ENCODE measurements around the gene CPSF2. TPM values are rescaled to one million over a fixed set of nuclear protein-coding genes. Genes with fewer than 3 reads are reported as not detected.

CPSF2 gene
- total RNA-seq, 4 donors from 2014 or later = 19.1 to 33.5 (median 32.6) TPM

- DNase-seq (ENCODE audit: low spot score in 2 of 2) = no peak
- intact Hi-C loops (cut with DNase I; ENCODE audit: low total_unique reads) = no loop called here
- no peak overlapping the region for H3K4me3 ChIP-seq (ENCODE audit: low read depth, poor library complexity, severe bottlenecking)
- TF ChIP-seq, protein P1, sequence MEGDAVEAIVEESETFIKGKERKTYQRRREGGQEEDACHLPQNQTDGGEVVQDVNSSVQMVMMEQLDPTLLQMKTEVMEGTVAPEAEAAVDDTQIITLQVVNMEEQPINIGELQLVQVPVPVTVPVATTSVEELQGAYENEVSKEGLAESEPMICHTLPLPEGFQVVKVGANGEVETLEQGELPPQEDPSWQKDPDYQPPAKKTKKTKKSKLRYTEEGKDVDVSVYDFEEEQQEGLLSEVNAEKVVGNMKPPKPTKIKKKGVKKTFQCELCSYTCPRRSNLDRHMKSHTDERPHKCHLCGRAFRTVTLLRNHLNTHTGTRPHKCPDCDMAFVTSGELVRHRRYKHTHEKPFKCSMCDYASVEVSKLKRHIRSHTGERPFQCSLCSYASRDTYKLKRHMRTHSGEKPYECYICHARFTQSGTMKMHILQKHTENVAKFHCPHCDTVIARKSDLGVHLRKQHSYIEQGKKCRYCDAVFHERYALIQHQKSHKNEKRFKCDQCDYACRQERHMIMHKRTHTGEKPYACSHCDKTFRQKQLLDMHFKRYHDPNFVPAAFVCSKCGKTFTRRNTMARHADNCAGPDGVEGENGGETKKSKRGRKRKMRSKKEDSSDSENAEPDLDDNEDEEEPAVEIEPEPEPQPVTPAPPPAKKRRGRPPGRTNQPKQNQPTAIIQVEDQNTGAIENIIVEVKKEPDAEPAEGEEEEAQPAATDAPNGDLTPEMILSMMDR (IDR thresholded peaks at IDR 0.05) = no peak
- WGBS, 2 donors = 70 to 71% methylated on average over 4 of the region's 4 CpGs
Observed at GRCh38 chr14:92143309-92143708, 21.5 kb downstream of the CPSF2 start.

DNA sequence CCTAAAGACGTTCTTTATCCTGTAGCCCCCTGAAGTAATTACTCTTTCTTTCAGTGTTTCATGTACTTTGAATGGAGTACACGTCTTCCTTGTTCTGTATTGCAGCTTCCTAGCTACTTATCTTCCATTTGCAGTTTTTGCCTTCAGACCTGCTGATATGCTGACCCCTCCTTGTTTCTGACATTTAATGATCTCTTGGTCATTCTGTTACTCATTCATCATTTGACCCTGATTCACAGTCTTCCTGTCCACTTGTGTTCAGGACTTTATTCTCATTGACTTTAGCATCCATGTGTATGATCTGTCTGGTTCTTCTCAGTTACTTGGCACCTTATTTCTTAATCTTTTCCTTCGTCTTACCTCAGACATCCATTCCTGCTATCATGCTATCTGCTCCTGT lies 22.2 kb downstream of the CPSF2 start:
- 80 to 84% methylated on average over 3 of the region's 3 CpGs for WGBS, 2 donors
- intact Hi-C loops (cut with DNase I; ENCODE audit: low total_unique reads) = no loop called here
- no peak overlapping the region for H3K4me3 ChIP-seq (ENCODE audit: low read depth, poor library complexity, severe bottlenecking)
- DNase-seq (ENCODE audit: low spot score in 2 of 2) = no peak
- TF ChIP-seq, protein P1 (IDR thresholded peaks at IDR 0.05) = no peak
- no peak for TF ChIP-seq POLR2A (IDR thresholded peaks at IDR 0.05)

DNA sequence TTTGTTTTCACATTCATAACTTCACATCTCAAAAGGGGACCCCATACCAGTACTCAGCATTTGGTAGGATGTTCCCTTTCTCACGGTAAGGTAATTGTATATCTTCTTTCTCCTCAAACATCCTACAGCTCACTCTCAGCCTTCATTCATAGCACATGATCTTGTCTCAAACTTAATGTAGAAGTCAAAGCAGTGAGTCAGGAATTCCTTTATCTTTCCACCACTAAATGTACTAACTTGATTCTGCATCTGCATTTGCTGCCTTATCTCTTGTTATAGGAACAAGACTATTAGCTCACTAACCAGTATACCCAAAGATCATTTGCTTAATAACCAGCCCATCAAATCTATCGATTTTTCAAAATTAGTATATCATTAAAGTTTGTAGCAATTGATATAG lies 22.9 kb downstream of the CPSF2 start:
- intact Hi-C loops (cut with DNase I; ENCODE audit: low total_unique reads) = no loop called here
- no peak for DNase-seq (ENCODE audit: low spot score in 2 of 2)
- 84 to 90% methylated on average over 2 of the region's 2 CpGs for WGBS, 2 donors
- no peak for TF ChIP-seq POLR2A (IDR thresholded peaks at IDR 0.05)
- TF ChIP-seq, protein P1 (IDR thresholded peaks at IDR 0.05) = no peak
- H3K4me3 ChIP-seq (ENCODE audit: low read depth, poor library complexity, severe bottlenecking) = no peak overlapping the region

DNA sequence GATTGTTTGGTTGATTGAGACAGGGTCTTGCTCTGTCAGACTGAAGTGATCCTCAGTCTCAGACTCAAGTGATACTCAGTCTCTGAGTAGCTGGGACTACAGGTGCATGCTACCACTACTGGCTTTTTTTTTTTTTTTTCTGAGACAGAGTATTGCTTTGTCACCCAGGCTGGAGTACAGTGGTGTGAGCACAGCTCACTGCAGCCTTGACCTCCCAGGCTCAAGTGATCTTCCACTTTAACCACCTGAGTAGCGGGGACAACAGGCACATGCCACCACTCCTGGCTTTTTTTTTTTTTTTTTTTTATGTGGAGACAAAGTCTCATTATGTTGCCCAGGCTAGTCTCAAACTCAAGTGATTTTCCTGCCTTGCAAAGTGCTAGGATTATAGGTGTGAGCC lies 31.8 kb downstream of the CPSF2 start:
- TF ChIP-seq POLR2A (IDR thresholded peaks at IDR 0.05) = no peak
- TF ChIP-seq, protein P1 (IDR thresholded peaks at IDR 0.05) = no peak
- H3K4me3 ChIP-seq (ENCODE audit: low read depth, poor library complexity, severe bottlenecking) = no peak overlapping the region
- intact Hi-C loops (cut with DNase I; ENCODE audit: low total_unique reads) = no loop called here
- DNase-seq (ENCODE audit: low spot score in 2 of 2) = no peak
- WGBS, 2 donors = 92 to 94% methylated on average over 1 of the region's 1 CpG

- no peak for TF ChIP-seq POLR2A (IDR thresholded peaks at IDR 0.05)
- TF ChIP-seq, protein P1 (IDR thresholded peaks at IDR 0.05) = no peak
- 57 to 64% methylated on average over 3 of the region's 3 CpGs for WGBS, 2 donors
- DNase-seq (ENCODE audit: low spot score in 2 of 2) = no peak
- intact Hi-C loops (cut with DNase I; ENCODE audit: low total_unique reads) = no loop called here
- H3K4me3 ChIP-seq (ENCODE audit: low read depth, poor library complexity, severe bottlenecking) = no peak overlapping the region
Observed at GRCh38 chr14:92154283-92154942, 32.6 kb downstream of the CPSF2 start.

DNA sequence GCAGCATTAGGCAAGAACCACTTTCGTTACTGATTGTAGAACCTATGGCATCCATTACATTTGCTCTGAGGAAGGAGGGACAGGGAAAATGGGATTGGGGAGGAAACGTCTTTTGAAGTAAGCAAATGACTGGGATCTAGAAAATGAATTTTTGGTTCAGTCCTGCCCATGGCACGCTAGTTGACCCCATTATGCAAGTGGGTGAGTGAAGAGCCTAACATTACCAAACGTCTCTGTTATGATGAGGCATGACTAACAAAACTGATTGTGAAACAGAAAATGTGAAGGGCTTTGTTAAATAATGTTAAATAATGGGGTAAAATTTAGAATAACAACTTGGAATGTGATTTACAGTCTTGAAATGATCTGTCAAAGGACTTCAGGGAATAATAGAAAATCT lies 38.9 kb downstream of the CPSF2 start:
- intact Hi-C loops (cut with DNase I; ENCODE audit: low total_unique reads) = no loop called here
- no peak for TF ChIP-seq POLR2A (IDR thresholded peaks at IDR 0.05)
- TF ChIP-seq, protein P1 (IDR thresholded peaks at IDR 0.05) = no peak
- 26 to 53% methylated on average over 4 of the region's 4 CpGs for WGBS, 2 donors
- DNase-seq (ENCODE audit: low spot score in 2 of 2) = peak in 1 of 2 donors; percentile 18
- no peak overlapping the region for H3K4me3 ChIP-seq (ENCODE audit: low read depth, poor library complexity, severe bottlenecking)
